Measurements from ENCODE around the gene LHFPL3. TPM values are rescaled to one million over a fixed set of nuclear protein-coding genes. Genes with fewer than 3 reads are reported as not detected.
A peak's percentile ranks its signal among the peaks of the same experiment; 100 is the strongest.

Gene LHFPL3
- total RNA-seq, 1 experiment from 2014 or later: 0.83 TPM

GRCh38 chr7:104388222-104388621, 59.8 kb downstream of the LHFPL3 start:
- Mint-ChIP-seq H3K27ac (no peak overlapping the region), H3K9me3 (peaks cover 51% of the 10 kb centered on the region), H3K27me3 (ENCODE audit: low read depth) (peaks cover 6% of the 10 kb centered on the region; the same call in 1 of the 2 replicates), H3K4me1 (peaks cover 10% of the 10 kb centered on the region), H3K4me3 (no peak overlapping the region), H3K36me3 (peaks cover 42% of the 10 kb centered on the region)
- no peak for ATAC-seq
- peak; percentile 94 for TF ChIP-seq ZNF317 (CRISPR knock-in tag; IDR thresholded peaks at IDR 0.05; ENCODE audit: borderline replicate concordance, low read depth)
- TF ChIP-seq HMGA2 (CRISPR knock-in tag; IDR thresholded peaks at IDR 0.05): no peak
- ChIA-PET CTCF (no interaction called here), POLR2A (no interaction called here)
- DNase-seq (ENCODE audit: low spot score): no peak

- Mint-ChIP-seq H3K27ac (no peak overlapping the region), H3K4me3 (no peak overlapping the region), H3K27me3 (ENCODE audit: low read depth) (no peaks in the 10 kb centered on the region), H3K36me3 (0 out of 2 replicates have a peak, but pooled peaks cover 5% of the 10 kb centered on the region), H3K9me3 (peaks cover 12% of the 10 kb centered on the region; the same call in 1 of the 2 replicates), H3K4me1 (peaks cover 7% of the 10 kb centered on the region)
- ATAC-seq (no peak), DNase-seq (ENCODE audit: low spot score) (no peak)
- POLR2A ChIA-PET: no interaction called here
- TF ChIP-seq CDX4 (CRISPR knock-in tag; IDR thresholded peaks at IDR 0.05; ENCODE audit: borderline replicate concordance) (no peak), ATF1 (CRISPR knock-in tag; IDR thresholded peaks at IDR 0.05) (no peak), ZBTB43 (CRISPR knock-in tag; IDR thresholded peaks at IDR 0.05) (no peak), OVOL2 (CRISPR knock-in tag; IDR thresholded peaks at IDR 0.05; ENCODE audit: borderline replicate concordance) (no peak), ZNF138 (CRISPR knock-in tag; conservative IDR thresholded peaks at IDR 0.05) (no peak), ZSCAN18 (CRISPR knock-in tag; IDR thresholded peaks at IDR 0.05) (no peak), MAX (CRISPR knock-in tag; IDR thresholded peaks at IDR 0.05) (no peak), CBFB (CRISPR knock-in tag; IDR thresholded peaks at IDR 0.05; ENCODE audit: low read depth) (no peak)
- CTCF ChIA-PET: interaction anchor here (0.8 kb wide), 1 partner anchor 53 kb away, joined by 3 read pairs; no protein-coding TSS in a partner anchor
Observed at GRCh38 chr7:104395162-104395561, 66.8 kb downstream of the LHFPL3 start.

GRCh38 chr7:104397442-104397841, 69.0 kb downstream of the LHFPL3 start:
- no peak for DNase-seq (ENCODE audit: low spot score)
- H3K9me3 Mint-ChIP-seq: no peaks in the 10 kb centered on the region
- no peaks in the 10 kb centered on the region for H3K36me3 Mint-ChIP-seq
- no peak overlapping the region for H3K4me3 Mint-ChIP-seq
- CTCF ChIA-PET: no interaction called here
- POLR2A ChIA-PET: no interaction called here
- TF ChIP-seq E2F4 (CRISPR knock-in tag; IDR thresholded peaks at IDR 0.05; ENCODE audit: borderline replicate concordance, low read depth) (no peak), RORB (CRISPR knock-in tag; IDR thresholded peaks at IDR 0.05) (no peak), IRF1 (CRISPR knock-in tag; IDR thresholded peaks at IDR 0.05) (no peak), NFATC4 (CRISPR knock-in tag; IDR thresholded peaks at IDR 0.05) (no peak), NR2C2 (CRISPR knock-in tag; IDR thresholded peaks at IDR 0.05) (no peak), ARID4B (CRISPR knock-in tag; IDR thresholded peaks at IDR 0.05; ENCODE audit: borderline replicate concordance) (no peak), ZNF317 (CRISPR knock-in tag; IDR thresholded peaks at IDR 0.05; ENCODE audit: borderline replicate concordance, low read depth) (no peak), ZMAT4 (CRISPR knock-in tag; IDR thresholded peaks at IDR 0.05) (no peak)
- peaks cover 7% of the 10 kb centered on the region for H3K4me1 Mint-ChIP-seq
- H3K27ac Mint-ChIP-seq: no peak overlapping the region
- no peaks in the 10 kb centered on the region for H3K27me3 Mint-ChIP-seq (ENCODE audit: low read depth)
- peak; percentile 65 for ATAC-seq

Data from WTC11 (cell line).